ENCODE results near the gene SORCS3. TPM values are rescaled to one million over a fixed set of nuclear protein-coding genes. Genes with fewer than 3 reads are reported as not detected.

The SORCS3 gene
- total RNA-seq, 1 donor from 2014 or later = not detected

DNA sequence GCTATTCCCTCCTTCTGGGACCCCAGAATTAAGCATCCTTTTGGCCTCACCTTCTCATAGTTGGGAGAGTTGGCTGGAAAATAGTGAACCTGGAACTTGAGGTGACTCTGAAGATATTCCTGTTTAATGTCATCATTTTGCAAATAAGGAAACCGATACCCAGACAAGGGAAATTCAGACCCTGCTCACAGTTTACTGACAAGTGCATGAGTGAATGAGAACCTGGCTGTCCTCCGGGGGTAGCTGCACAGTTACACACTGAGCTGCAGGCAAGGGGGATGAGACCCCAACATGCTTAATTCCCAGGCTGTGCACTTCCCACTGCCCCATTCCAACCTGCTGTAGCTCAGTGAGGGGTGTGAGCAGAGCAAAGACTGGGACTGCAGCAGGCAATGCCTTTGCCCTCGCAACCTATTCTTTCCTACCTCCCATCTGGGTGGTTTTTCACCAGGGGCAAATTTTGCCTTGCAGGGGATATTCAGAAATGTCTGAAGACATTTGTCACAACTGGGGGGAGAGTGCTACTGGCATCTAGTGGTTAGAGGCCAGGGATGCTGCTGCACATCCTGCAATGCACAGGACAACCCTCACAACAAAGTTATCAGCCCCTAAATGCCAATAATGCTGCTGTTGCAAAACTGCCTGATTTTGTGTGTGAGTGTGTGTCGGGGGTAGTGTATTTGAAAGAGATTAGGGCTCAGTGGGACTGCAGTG lies 136.2 kb downstream of the SORCS3 start:
- H3K4me3 ChIP-seq = no peak overlapping the region
- no peak for ATAC-seq
- TF ChIP-seq CTCF (IDR thresholded peaks at IDR 0.05) = no peak
- H3K27me3 ChIP-seq (ENCODE audit: low read depth) = no peaks in the 10 kb centered on the region
- no peaks in the 10 kb centered on the region for H3K36me3 ChIP-seq
- H3K9me3 ChIP-seq = no peaks in the 10 kb centered on the region
- intact Hi-C loops (cut with DNase I) = no loop called here
- no peaks in the 10 kb centered on the region for H3K4me1 ChIP-seq
- no peak overlapping the region for H3K27ac ChIP-seq
- DNase-seq = no peak

- intact Hi-C loops (cut with DNase I) = no loop called here
- DNase-seq (no peak), ATAC-seq (no peak)
- no peaks in the 10 kb centered on the region for H3K4me1 ChIP-seq
- no peak overlapping the region for H3K27ac ChIP-seq
- no peak overlapping the region for H3K4me3 ChIP-seq
- H3K36me3 ChIP-seq = no peaks in the 10 kb centered on the region
- no peaks in the 10 kb centered on the region for H3K9me3 ChIP-seq
- no peak for TF ChIP-seq CTCF (IDR thresholded peaks at IDR 0.05)
- H3K27me3 ChIP-seq (ENCODE audit: low read depth) = no peaks in the 10 kb centered on the region
Observed at GRCh38 chr10:104778371-104778770, 137.3 kb downstream of the SORCS3 start.

- Histone ChIP-seq H3K27me3 (ENCODE audit: low read depth) (no peaks in the 10 kb centered on the region), H3K36me3 (no peaks in the 10 kb centered on the region), H3K4me3 (no peak overlapping the region), H3K27ac (no peak overlapping the region), H3K9me3 (no peaks in the 10 kb centered on the region), H3K4me1 (no peaks in the 10 kb centered on the region)
- DNase-seq (no peak), ATAC-seq (no peak)
- intact Hi-C loops (cut with DNase I) = no loop called here
- TF ChIP-seq CTCF (IDR thresholded peaks at IDR 0.05) = no peak
Observed at GRCh38 chr10:104779701-104780100, 138.6 kb downstream of the SORCS3 start.

GRCh38 chr10:104780165-104780564 lies 139.1 kb downstream of the SORCS3 start:
- intact Hi-C loops (cut with DNase I) = no loop called here
- ATAC-seq = no peak
- Histone ChIP-seq H3K9me3 (no peaks in the 10 kb centered on the region), H3K4me3 (no peak overlapping the region), H3K36me3 (no peaks in the 10 kb centered on the region), H3K27ac (no peak overlapping the region), H3K27me3 (ENCODE audit: low read depth) (no peaks in the 10 kb centered on the region), H3K4me1 (no peaks in the 10 kb centered on the region)
- TF ChIP-seq CTCF (IDR thresholded peaks at IDR 0.05) = no peak
- no peak for DNase-seq

GRCh38 chr10:104780946-104781595 lies 140.0 kb downstream of the SORCS3 start:
- no peaks in the 10 kb centered on the region for H3K4me1 ChIP-seq
- H3K27ac ChIP-seq = no peak overlapping the region
- H3K9me3 ChIP-seq = no peaks in the 10 kb centered on the region
- ATAC-seq (no peak), DNase-seq (no peak)
- no peak for TF ChIP-seq CTCF (IDR thresholded peaks at IDR 0.05)
- no peaks in the 10 kb centered on the region for H3K36me3 ChIP-seq
- H3K4me3 ChIP-seq = no peak overlapping the region
- H3K27me3 ChIP-seq (ENCODE audit: low read depth) = no peaks in the 10 kb centered on the region
- intact Hi-C loops (cut with DNase I) = no loop called here

Measured in lower lobe of right lung (tissue), 2 donors.